ENCODE measurements around the gene HTT.
A peak's percentile ranks its signal among the peaks of the same experiment; 100 is the strongest.
"Not testable (repeated sequence)": the region's sequence is repeated elsewhere in the genome, so short reads cannot be mapped to it uniquely, and the experiment has no call there.

The HTT gene

GRCh38 chr4:3082925-3083515 lies 8.5 kb downstream of the HTT start:
- no peak for DNase-seq (ENCODE audit: low read depth in 2 of 2)

GRCh38 chr4:3083732-3084131 lies 9.3 kb downstream of the HTT start:
- DNase-seq (ENCODE audit: low read depth in 2 of 2), result no peak

DNA sequence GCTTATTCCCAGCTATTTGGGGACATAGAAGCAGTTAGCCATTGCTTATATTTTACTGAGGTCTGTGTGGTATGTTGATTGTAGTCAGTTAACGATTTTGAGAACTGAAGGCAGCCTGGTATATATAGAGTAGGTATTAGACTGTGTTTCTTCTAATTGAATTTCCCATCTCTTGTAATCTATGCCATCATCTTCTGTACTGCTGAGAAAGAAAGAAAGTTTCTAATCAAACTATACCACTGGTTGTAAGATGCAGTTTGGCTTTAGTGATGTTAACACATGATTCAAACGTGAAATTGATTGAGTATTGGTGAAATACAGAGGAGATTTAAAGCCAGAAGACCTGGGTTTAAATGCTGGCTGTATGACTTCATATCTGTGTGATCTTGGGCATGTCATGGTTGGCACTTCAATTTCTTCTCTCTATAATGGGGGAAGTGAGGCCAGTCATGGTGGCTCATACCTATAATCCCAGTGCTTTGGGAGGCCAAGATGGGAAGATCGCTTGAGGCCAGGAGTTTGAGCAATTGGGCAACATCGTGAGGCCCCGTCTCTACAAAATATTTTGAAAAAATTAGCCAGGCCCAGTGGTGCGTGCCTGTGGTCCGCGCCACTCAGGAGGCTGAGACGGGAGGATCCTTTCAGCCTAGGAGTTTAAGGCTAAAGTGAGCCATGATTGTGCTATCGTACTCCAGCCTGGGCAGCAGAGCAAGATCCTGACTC lies 11.6 kb downstream of the HTT start:
- DNase-seq (ENCODE audit: low read depth in 2 of 2), result no peak

GRCh38 chr4:3087115-3087797 lies 12.8 kb downstream of the HTT start:
- DNase-seq (ENCODE audit: low read depth in 2 of 2), result no peak

- DNase-seq (ENCODE audit: low read depth in 2 of 2), result no peak
Measured at GRCh38 chr4:3091464-3091863, 17.0 kb downstream of the HTT start.

- DNase-seq (ENCODE audit: low read depth in 2 of 2), result not testable (repeated sequence)
Measured at GRCh38 chr4:3094701-3095100, 20.2 kb downstream of the HTT start.

GRCh38 chr4:3096202-3096601 lies 21.7 kb downstream of the HTT start:
- no peak for DNase-seq (ENCODE audit: low read depth in 2 of 2)

DNA sequence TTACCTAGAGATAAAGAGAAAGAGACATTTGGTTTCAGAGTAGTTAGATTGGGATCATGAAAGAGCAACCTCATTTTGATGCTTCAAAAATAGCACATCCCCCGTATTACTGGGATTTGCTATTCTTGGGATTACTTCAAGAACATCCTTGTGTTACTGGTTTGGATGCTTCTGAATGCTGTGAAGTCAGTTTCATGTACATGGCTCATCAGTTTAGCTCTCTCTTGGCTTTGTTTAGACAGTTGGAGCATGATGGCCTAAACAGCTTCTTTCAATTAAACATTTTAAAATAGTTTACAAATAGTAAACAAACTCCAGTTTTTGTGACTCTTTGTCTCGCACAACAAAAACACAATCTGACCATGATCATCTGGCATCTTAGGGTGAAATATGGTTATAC lies 23.9 kb downstream of the HTT start:
- no peak for DNase-seq (ENCODE audit: low read depth in 2 of 2)

GRCh38 chr4:3106339-3107186 lies 32.1 kb downstream of the HTT start:
- peak; percentile 88 for DNase-seq (ENCODE audit: low read depth in 2 of 2)

GRCh38 chr4:3107271-3107670 lies 32.8 kb downstream of the HTT start:
- no peak for DNase-seq (ENCODE audit: low read depth in 2 of 2)

GRCh38 chr4:3107691-3108121 lies 33.2 kb downstream of the HTT start:
- DNase-seq (ENCODE audit: low read depth in 2 of 2), result no peak

GRCh38 chr4:3108211-3108610 lies 33.7 kb downstream of the HTT start:
- DNase-seq (ENCODE audit: low read depth in 2 of 2), result no peak

DNA sequence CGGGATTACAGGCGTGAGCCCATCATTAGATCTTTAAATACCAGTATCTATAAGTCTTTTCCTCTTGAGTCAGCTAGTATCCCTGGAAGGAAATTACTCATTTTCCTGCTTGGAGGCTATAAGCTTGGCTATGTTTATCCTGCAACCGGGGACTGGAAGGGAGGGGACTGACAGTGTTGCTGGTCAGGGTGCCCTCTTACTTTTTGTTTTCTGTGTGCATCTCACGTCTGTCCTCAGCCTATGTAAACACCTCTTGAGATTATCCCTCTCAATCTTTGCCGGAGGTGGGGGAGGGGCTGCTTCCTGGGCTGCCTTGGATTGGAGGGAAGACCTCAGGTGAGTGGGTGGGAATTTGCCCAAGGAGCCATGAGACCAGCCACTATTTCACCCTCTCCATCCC lies 37.0 kb downstream of the HTT start:
- no peak for DNase-seq (ENCODE audit: low read depth in 2 of 2)

- DNase-seq (ENCODE audit: low read depth in 2 of 2), result no peak
Measured at GRCh38 chr4:3112201-3112600, 37.7 kb downstream of the HTT start.

- no peak for DNase-seq (ENCODE audit: low read depth in 2 of 2)
Measured at GRCh38 chr4:3112609-3113469, 38.4 kb downstream of the HTT start.

- DNase-seq (ENCODE audit: low read depth in 2 of 2), result no peak
Measured at GRCh38 chr4:3114377-3114776, 39.9 kb downstream of the HTT start.

DNA sequence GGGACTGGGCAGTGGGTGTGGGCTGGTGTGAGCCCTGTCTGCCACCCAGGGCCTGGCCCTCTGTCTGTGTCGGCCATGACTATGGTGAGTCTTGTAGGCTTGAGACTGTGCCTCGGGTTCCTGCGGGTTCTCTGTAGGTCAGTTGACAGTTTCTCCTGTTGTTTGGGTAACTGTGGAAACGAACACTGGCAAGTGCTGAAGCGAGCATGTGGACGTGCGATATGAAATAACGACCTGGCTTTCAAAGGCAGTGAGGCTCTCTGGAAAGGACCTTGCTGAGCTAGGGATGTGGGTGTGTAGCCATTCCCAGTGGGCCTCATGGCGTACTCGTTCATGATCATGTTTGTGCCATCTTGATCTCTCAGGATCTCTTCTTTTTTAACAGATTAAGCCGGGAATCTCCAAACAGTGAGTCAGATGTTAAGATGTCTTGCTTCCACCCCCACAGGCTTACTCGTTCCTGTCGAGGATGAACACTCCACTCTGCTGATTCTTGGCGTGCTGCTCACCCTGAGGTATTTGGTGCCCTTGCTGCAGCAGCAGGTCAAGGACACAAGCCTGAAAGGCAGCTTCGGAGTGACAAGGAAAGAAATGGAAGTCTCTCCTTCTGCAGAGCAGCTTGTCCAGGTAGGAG lies 41.3 kb downstream of the HTT start:
- no peak for DNase-seq (ENCODE audit: low read depth in 2 of 2)

DNA sequence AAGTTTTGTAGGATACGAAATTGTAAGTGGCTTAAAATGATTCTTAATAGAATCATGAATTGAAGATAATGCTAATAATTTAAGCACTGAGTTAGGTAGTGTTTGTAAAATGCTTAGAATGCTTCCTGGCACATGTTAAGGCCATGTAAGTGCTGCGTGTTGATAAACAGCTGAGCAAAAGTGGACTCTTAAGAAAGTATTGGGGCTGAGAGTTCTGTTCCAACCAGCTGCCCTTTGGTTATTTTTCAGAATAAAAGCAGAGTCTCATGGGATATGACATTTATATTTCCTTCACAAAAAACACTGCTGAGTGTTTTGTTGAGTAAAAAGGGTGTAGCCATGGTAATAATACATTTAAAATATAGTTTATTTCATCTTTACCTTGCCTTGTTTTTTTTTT lies 42.5 kb downstream of the HTT start:
- DNase-seq (ENCODE audit: low read depth in 2 of 2), result no peak

- no peak for DNase-seq (ENCODE audit: low read depth in 2 of 2)
Measured at GRCh38 chr4:3118312-3118711, 43.8 kb downstream of the HTT start.

DNA sequence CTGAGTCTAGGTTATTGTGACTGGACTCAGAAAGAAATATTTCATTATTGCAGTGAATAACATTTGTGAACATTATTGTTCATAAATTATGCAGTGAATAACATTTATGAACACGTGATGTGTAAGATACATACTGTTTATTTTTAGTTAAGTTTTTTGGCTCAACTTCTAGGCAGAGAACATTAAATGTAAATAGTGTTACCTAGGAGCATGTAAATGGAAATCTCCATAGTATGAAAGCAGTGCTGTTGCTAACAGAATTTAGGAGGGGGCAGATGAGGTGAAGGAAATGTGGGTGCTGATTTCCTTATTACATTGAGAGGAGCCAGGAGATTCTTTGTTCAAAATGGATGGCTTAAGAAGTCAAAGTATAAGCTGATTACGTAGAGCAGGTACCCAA lies 45.0 kb downstream of the HTT start:
- no peak for DNase-seq (ENCODE audit: low read depth in 2 of 2)

DNA sequence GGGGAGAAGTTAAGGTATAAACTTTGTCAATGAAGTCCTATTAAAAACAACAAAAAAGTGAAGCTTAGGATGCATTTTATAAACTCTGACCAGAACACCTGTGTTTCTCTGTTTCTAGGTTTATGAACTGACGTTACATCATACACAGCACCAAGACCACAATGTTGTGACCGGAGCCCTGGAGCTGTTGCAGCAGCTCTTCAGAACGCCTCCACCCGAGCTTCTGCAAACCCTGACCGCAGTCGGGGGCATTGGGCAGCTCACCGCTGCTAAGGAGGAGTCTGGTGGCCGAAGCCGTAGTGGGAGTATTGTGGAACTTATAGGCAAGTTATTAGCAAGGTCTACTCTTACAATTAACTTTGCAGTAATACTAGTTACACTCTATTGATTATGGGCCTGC lies 46.6 kb downstream of the HTT start:
- no peak for DNase-seq (ENCODE audit: low read depth in 2 of 2)

Data from stimulated activated CD4-positive, alpha-beta T cell treated with anti-CD3 and anti-CD28 coated beads, Interleukin-4, amount 100 ng/mL, for 48 hours (primary cell).